ENCODE results near the gene IL37.

IL37 gene

GRCh38 chr2:112910865-112911264, at the start of gene IL37:
TSS of gene IL37 (plus strand) at chr2:112911165. CDS start at chr2:112913013, 1,848 bp downstream.
- ATAC-seq = no peak

DNA sequence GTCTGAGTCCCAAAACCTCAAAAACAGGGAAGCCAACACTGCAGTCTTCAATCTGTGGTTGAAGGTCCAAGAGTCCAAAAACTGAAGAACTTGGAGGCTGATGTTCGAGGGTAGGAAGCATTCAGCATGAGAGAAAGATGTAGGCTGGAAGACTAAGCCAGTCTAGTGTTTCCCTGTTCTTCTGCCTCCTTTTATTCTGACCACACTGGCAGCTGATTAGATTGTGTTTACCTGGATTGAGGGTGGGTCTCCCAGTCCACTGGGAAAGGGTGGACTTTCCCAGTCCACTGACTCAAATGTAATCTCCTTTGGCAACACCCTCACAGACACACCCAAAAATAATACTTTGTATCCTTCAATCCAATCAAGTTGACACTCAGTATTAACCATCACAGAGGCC, 46.9 kb upstream of the IL37 start:
- ATAC-seq = no peak
- TF ChIP-seq ZNF8 (CRISPR knock-in tag; IDR thresholded peaks at IDR 0.05) = no peak

More at GRCh38 chr2:112910865-112911264, at the start of gene IL37:
- no peak for TF ChIP-seq ISL1 (CRISPR knock-in tag; IDR thresholded peaks at IDR 0.05)
- no peak for TF ChIP-seq ESRRG (CRISPR knock-in tag; IDR thresholded peaks at IDR 0.05)
- TF ChIP-seq CSRNP3 (CRISPR knock-in tag; IDR thresholded peaks at IDR 0.05) = no peak
- TF ChIP-seq ZC3H10 (CRISPR knock-in tag; IDR thresholded peaks at IDR 0.05) = no peak
- TF ChIP-seq ARNTL (CRISPR knock-in tag; IDR thresholded peaks at IDR 0.05; ENCODE audit: borderline replicate concordance, low read depth) = no peak
- no peak for TF ChIP-seq PPARA (CRISPR knock-in tag; IDR thresholded peaks at IDR 0.05; ENCODE audit: borderline replicate concordance)
- TF ChIP-seq CREB5 (CRISPR knock-in tag; IDR thresholded peaks at IDR 0.05; ENCODE audit: low read depth) = no peak

DNA sequence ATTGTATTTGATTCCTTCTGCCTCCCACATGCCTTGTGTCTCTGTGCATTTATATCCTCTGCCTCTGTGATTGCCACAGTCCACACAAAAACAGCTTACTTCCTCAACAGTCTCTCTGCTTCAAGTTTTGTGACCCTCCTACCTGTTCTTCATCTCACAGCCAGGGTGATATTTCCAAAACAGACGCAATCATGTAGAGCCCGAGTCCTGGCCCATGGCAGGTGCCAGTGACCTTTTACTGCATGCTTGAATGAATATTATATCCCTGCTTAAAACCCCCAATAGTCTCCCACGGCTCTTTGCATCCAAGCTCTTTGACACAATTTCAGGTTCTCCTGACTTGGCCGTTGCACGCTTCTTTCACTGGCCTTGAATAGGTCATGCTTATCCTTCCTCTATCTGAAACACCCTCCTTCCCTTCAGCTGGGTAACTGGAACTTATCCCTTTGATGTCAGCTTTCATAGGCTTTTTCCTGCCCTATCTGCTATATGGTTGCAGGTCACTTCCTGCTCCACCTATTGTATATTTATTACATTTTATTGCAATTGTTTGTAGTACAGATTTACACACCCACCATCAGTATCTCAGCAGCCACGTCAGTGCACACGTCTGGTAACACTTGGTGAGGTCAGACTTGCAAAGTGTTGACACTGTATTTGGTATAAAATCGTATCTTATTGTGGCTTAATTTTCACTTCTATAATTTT, 44.7 kb upstream of the IL37 start:
- TF ChIP-seq PPARA (CRISPR knock-in tag; IDR thresholded peaks at IDR 0.05; ENCODE audit: borderline replicate concordance) = no peak
- no peak for TF ChIP-seq ISL1 (CRISPR knock-in tag; IDR thresholded peaks at IDR 0.05)
- no peak for TF ChIP-seq GLIS3 (CRISPR knock-in tag; IDR thresholded peaks at IDR 0.05)
- TF ChIP-seq ESRRG (CRISPR knock-in tag; IDR thresholded peaks at IDR 0.05) = no peak
- TF ChIP-seq TOX (CRISPR knock-in tag; IDR thresholded peaks at IDR 0.05; ENCODE audit: borderline replicate concordance) = no peak
- TF ChIP-seq CSRNP3 (CRISPR knock-in tag; IDR thresholded peaks at IDR 0.05) = no peak
- no peak for TF ChIP-seq ZFP3 (CRISPR knock-in tag; IDR thresholded peaks at IDR 0.05)
- no peak for TF ChIP-seq CREB5 (CRISPR knock-in tag; IDR thresholded peaks at IDR 0.05; ENCODE audit: low read depth)
- TF ChIP-seq, protein P1, sequence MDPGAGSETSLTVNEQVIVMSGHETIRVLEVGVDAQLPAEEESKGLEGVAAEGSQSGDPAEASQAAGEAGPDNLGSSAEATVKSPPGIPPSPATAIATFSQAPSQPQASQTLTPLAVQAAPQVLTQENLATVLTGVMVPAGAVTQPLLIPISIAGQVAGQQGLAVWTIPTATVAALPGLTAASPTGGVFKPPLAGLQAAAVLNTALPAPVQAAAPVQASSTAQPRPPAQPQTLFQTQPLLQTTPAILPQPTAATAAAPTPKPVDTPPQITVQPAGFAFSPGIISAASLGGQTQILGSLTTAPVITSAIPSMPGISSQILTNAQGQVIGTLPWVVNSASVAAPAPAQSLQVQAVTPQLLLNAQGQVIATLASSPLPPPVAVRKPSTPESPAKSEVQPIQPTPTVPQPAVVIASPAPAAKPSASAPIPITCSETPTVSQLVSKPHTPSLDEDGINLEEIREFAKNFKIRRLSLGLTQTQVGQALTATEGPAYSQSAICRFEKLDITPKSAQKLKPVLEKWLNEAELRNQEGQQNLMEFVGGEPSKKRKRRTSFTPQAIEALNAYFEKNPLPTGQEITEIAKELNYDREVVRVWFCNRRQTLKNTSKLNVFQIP (CRISPR knock-in tag; IDR thresholded peaks at IDR 0.05; ENCODE audit: borderline replicate concordance, low read depth) = no peak
- no peak for TF ChIP-seq ARNTL (CRISPR knock-in tag; IDR thresholded peaks at IDR 0.05; ENCODE audit: borderline replicate concordance, low read depth)
- no peak for TF ChIP-seq OSR1 (CRISPR knock-in tag; IDR thresholded peaks at IDR 0.05)
- no peak for TF ChIP-seq SNAI2 (CRISPR knock-in tag; IDR thresholded peaks at IDR 0.05)
- no peak for TF ChIP-seq CSDC2 (CRISPR knock-in tag; IDR thresholded peaks at IDR 0.05)
- no peak for TF ChIP-seq PATZ1 (CRISPR knock-in tag; IDR thresholded peaks at IDR 0.05; ENCODE audit: borderline replicate concordance)
- no peak for TF ChIP-seq ZFP30 (CRISPR knock-in tag; IDR thresholded peaks at IDR 0.05)
- TF ChIP-seq TSHZ2 (CRISPR knock-in tag; IDR thresholded peaks at IDR 0.05) = no peak
- TF ChIP-seq ZC3H10 (CRISPR knock-in tag; IDR thresholded peaks at IDR 0.05) = no peak
- TF ChIP-seq ZNF565 (CRISPR knock-in tag; conservative IDR thresholded peaks at IDR 0.05; ENCODE audit: low read depth) = no peak
- no peak for TF ChIP-seq TCF4 (CRISPR knock-in tag; IDR thresholded peaks at IDR 0.05; ENCODE audit: borderline replicate concordance)

More for the DNA sequence above, 44.7 kb upstream of the IL37 start:
- ATAC-seq = no peak

All from SK-N-SH treated with all-trans-retinoic acid at 6 μM for 48 hours (cell line).